GM10847 (cell line): ENCODE results near the gene INF2.
A peak's percentile ranks its signal among the peaks of the same experiment; 100 is the strongest.

Experiments
- POLR2A ChIP-seq: IDR thresholded peaks from 2 replicates; pipeline ENCODE4 v1.6.1; 2011; ENCODE audit not compliant: insufficient read length; ENCODE audit errors: extremely low read depth

INF2 gene

DNA sequence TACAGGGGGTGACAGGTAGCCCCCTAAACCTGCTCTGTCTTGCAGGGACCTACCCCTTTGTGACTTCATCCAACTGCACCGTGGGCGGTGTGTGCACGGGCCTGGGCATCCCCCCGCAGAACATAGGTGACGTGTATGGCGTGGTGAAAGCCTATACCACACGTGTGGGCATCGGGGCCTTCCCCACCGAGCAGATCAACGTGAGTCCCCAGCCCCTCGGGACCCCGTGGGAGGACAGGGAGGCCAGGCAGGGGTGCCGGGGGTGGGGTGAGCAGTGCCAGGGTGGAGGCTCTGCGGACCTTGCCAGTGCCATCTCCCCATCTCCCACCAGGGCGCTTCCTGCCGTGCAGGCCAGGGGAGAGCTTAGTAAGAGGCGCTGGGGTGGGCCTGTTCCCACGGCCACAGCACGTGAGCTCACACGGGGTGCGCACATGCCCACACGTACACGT lies 52.4 kb downstream of the INF2 start:
- no peak for TF ChIP-seq POLR2A

DNA sequence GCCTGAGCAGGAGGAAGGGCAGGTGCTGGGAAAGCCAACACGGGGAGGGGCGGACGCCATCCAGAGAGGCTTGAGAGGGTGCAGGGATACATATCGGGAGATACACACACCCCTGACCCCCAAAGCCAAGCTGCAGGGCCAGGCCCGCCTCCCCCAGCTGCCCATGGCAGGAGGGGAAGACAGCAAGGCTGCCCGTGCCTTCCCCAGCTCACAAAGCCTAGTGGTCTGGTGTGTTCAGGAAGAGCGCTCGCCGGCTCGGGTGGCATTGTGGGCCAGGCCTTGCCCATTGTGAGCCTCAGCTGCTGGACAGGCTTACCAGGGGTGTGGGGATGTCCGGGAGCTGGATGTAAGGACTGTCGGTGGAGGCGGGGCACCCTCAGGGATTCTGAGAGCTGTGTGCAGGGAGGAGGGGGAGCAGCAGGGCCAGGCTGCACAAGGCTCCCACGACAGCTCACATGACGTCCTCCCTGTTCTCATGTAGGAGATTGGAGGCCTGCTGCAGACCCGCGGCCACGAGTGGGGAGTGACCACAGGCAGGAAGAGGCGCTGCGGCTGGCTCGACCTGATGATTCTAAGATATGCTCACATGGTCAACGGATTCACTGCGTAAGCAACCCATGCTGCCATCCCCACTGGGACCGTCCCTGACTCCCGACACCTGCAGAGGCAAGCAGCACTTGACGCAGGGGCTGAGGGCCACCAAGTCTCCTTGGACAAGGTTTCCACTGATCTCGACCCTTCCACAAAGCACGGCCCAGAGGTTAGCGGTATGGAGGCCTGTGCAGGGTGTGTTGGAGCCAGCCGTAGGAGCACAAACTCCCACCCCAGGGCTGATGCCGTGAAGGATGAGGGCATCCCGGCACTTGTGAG lies 53.4 kb downstream of the INF2 start:
- TF ChIP-seq POLR2A, result no peak

GRCh38 chr14:104743461-104744380 lies 54.3 kb downstream of the INF2 start:
- TF ChIP-seq POLR2A, result no peak

- TF ChIP-seq POLR2A, result no peak
Measured at GRCh38 chr14:104744484-104744883, 55.1 kb downstream of the INF2 start.

- no peak for TF ChIP-seq POLR2A
Measured at GRCh38 chr14:104745431-104745830, 56.0 kb downstream of the INF2 start.

DNA sequence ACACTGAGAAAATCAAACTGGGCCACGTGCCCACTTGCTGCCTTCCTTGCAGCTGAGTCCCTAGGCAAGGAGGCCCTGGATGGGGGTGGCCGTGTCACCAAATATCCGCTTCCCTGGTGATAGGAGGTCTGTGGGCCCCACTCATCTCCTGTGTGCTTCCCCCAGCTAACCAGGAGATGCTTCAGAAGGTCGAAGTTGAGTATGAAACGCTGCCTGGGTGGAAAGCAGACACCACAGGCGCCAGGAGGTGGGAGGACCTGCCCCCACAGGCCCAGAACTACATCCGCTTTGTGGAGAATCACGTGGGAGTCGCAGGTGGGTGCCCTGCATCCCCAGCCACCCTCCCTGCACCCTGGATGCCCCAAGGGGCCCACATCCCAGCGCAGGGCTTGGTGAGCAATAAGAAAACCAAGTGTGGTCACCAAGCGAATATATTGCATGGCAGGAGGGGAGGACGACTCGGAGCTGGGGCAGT lies 56.7 kb downstream of the INF2 start:
- TF ChIP-seq POLR2A, result no peak

DNA sequence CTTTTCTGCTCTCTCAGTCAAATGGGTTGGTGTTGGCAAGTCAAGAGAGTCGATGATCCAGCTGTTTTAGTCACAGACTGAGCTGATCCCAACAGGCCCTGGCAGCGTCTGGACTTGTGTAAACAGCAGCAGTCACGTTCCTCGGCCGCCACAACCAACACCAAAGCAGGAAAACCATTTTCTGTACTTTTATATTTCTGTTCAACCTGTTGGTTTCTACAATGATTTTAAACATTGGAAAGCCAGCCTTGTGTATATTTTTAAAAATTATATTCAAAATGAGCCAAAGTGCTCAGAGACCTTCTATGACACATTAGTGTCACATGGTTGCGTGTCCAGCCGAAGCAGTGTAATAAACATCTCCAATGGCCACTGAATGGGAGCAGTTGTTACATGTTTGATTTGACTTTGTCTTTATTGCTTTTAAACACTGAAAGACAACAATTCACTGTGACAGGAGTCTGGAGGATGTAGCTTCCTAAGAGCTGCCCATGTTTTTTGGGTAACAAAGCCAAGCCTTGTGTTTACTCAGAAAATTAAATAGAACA lies 57.6 kb downstream of the INF2 start:
- TF ChIP-seq POLR2A, result no peak

DNA sequence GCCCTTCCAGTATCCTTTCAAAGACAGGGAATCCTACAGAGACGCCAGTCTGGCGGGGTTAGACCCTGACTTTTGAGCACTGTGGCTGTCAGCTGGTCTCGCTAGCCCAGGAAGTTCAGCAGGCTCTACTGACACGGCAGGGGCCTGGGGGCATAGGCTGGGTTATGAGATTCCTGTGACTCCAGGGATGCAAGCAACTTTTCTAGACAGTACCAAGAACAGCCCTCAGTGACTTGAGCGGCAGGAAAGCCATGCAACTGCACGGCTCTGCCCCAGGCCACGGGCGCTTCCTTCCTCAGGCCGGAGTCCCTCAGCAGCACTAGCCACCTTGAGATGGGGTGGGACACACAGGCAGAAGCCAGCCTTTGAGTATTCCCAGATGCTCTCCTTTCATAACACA lies 58.5 kb downstream of the INF2 start:
- no peak for TF ChIP-seq POLR2A

DNA sequence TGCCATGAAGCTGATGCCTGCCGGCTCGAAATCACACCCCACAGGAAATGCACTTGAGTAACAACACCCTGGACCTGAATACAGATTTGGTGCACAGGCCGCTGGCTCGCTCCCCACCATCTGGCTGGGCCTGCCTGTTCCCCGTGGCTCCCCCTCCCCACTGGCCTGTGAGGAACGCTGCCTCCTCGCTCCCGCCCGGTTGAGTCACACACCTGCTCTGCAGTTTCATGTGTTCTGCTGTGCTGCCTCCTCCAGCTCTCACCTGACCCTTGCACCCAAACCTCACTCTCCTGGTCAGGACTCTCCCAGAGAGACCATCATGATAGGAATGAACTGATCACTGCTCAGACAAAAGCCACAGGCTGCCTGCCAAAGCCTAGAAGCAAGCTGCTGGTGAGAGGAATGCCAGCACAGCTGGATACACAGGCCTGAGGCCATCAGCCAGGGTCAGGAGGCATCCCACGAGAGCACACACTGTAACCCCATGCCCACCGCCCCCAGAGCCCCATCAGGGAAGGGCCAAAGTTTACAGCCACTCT lies 59.8 kb downstream of the INF2 start:
- no peak for TF ChIP-seq POLR2A

DNA sequence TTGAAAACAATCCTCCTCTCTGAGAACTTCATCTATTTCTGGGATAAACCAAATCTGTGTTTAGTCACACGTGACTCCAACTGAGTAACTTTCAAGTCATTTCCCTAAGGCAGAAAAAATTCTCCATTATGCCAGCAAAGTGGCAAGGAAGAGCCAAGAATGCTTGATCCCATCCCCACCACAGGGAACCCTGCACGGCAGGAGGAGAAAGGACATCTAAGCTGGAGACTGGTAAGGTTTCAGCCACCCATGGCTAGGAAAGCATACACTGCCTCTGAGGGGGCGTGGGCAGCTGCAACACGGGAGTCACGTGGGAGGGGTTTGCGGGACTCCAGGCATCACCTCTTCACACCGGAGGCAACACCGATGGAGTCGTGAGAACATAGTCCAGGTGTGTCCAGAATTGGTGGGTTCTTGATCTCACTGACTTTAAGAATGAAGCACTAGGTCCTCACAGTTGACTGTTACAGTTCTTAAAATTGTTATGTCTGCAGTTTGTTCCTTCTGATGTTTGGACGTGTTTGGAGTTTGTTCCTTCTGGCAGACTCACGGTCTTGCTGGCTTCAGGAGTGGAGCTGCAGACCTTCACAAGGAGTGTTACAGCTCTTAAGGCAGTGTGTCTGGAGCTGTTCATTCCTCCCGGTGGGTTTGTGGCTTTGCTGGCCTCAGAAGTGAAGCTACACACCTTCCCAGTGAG lies 60.8 kb downstream of the INF2 start:
- no peak for TF ChIP-seq POLR2A

DNA sequence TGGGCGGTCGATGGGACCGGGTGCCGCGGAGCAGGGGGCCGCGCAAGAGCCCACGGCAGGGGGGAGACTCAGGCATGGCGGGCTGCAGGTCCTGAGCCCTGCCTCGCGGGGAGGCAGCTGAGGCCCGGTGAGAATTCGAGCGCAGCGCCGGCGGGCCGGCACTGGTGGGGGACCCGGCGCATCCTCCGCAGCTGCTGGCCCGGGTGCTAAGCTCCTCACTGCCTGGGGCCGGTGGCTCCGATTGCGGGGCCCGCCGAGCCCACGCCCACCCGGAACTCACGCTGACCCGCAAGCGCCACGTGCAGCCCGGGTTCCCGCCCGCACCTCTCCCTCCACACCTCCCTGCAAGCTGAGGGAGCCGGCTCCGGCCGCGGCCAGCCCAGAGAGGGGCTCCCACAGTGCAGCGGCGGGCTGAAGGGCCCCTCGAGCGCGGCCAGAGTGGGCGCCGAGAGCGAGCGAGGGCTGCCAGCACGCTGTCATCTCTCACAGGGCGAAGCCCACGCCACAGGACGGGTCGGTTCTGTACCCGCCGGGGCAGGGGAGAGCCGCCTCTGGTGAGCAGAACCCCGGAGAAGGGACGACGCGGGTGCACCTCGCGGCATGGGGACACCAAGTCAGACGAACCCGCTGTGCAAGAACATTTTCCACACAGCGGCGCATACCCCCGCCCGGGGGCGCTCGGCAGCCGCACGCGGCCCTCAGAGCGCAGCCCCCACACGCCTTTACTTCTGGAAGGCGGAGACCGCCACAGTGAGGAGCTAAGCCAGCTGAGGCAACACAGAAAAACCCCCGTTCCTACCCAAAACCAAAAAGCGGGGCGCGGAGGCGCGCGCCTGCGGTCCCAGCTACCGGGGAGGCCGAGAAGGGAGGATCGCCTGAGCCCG lies 62.4 kb downstream of the INF2 start:
- no peak for TF ChIP-seq POLR2A

GRCh38 chr14:104752423-104752734 lies 63.0 kb downstream of the INF2 start:
- peak; percentile 20 for TF ChIP-seq POLR2A

GRCh38 chr14:104752735-104753527 lies 63.5 kb downstream of the INF2 start, which contains the start of gene SIVA1:
TSS of gene SIVA1 (plus strand) at chr14:104753147. CDS start at chr14:104753202, 55 bp downstream.
- peak; percentile 66 for TF ChIP-seq POLR2A

- no peak for TF ChIP-seq POLR2A
Measured at GRCh38 chr14:104753528-104754212, 64.3 kb downstream of the INF2 start.
